Stomach (tissue), 4 donors: ENCODE results near the gene RACGAP1.

ENCODE experiments used
- CTCF ChIP-seq, 7 experiments: fragments of 450-650 bp in 4 of 7; fragments of 200-600 bp in 3 of 7; sonication (generic) in 3 of 7; IDR thresholded peaks; one replicate each; pipeline ENCODE4 v1.5.1; 2016 to 2019; ENCODE audit warnings: antibody characterized with exemption in 7 of 7, control low read depth in 2 of 7, mild to moderate bottlenecking in 1 of 7
- EP300 ChIP-seq: sonication (generic); formaldehyde crosslinking; IDR thresholded peaks from one replicate; pipeline ENCODE4 v1.6.1; 2017; ENCODE audit warnings: antibody characterized with exemption
- POLR2A ChIP-seq, 4 donors: fragments of 450-650 bp; IDR thresholded peaks; one replicate each; pipeline ENCODE4 v1.6.1; 2016; ENCODE audit warnings: antibody characterized with exemption in 4 of 4, control low read depth in 2 of 4, mild to moderate bottlenecking in 1 of 4, moderate library complexity in 1 of 4
- POLR2AphosphoS5 ChIP-seq, 3 donors: sonication (generic); formaldehyde crosslinking; IDR thresholded peaks; one replicate each; pipeline ENCODE4 v1.6.1; 2016; ENCODE audit warnings: antibody characterized with exemption in 3 of 3

- no peak for TF ChIP-seq CTCF (IDR thresholded peaks at IDR 0.05)
- TF ChIP-seq EP300, result no peak
- no peak for TF ChIP-seq POLR2A (IDR thresholded peaks at IDR 0.05)
- TF ChIP-seq POLR2AphosphoS5 (IDR thresholded peaks at IDR 0.05), result no peak
These were observed 22.5 kb upstream of the RACGAP1 start for GRCh38 chr12:50047693-50048250.
